Uterus (tissue), 2 donors: ENCODE data around the gene PTPRD.

Source experiments
- POLR2A ChIP-seq, 2 donors: fragments of 450-650 bp; IDR thresholded peaks; one replicate each; pipeline ENCODE4 v1.6.1; 2016; ENCODE audit warnings: antibody characterized with exemption in 2 of 2, mild to moderate bottlenecking in 1 of 2, moderate library complexity in 1 of 2
- TF ChIP-seq, protein P1 (sequence below), 4 experiments: fragments of 200-600 bp in 2 of 4; fragments of 450-650 bp in 2 of 4; sonication (generic) in 2 of 4; IDR thresholded peaks; one replicate each; pipeline ENCODE4 v1.5.1; 2016 to 2019; ENCODE audit warnings: antibody characterized with exemption in 4 of 4, mild to moderate bottlenecking in 2 of 4, moderate library complexity in 1 of 4

- TF ChIP-seq, protein P1, sequence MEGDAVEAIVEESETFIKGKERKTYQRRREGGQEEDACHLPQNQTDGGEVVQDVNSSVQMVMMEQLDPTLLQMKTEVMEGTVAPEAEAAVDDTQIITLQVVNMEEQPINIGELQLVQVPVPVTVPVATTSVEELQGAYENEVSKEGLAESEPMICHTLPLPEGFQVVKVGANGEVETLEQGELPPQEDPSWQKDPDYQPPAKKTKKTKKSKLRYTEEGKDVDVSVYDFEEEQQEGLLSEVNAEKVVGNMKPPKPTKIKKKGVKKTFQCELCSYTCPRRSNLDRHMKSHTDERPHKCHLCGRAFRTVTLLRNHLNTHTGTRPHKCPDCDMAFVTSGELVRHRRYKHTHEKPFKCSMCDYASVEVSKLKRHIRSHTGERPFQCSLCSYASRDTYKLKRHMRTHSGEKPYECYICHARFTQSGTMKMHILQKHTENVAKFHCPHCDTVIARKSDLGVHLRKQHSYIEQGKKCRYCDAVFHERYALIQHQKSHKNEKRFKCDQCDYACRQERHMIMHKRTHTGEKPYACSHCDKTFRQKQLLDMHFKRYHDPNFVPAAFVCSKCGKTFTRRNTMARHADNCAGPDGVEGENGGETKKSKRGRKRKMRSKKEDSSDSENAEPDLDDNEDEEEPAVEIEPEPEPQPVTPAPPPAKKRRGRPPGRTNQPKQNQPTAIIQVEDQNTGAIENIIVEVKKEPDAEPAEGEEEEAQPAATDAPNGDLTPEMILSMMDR (IDR thresholded peaks at IDR 0.05), result no peak
- no peak for TF ChIP-seq POLR2A (IDR thresholded peaks at IDR 0.05)
Observed at GRCh38 chr9:9945966-9946365, 666.8 kb downstream of the PTPRD start.
